Measurements from ENCODE around the gene PAQR8. TPM values are rescaled to one million over a fixed set of nuclear protein-coding genes. Genes with fewer than 3 reads are reported as not detected.

PAQR8 gene
- polyA plus RNA-seq, 1 donor from 2014 or later = 1.8 TPM

GRCh38 chr6:52415917-52416628 is 54.1 kb downstream of the PAQR8 start:
- no peak overlapping the region for H3K4me3 ChIP-seq (ENCODE audit: low read length)
- H3K27ac ChIP-seq (ENCODE audit: low read length) = no peak overlapping the region
- H3F3A ChIP-seq (ENCODE audit: insufficient read depth, low read length, poor library complexity, severe bottlenecking) = no peaks in the 10 kb centered on the region
- H3K9ac ChIP-seq (ENCODE audit: low read length) = no peak overlapping the region
- TF ChIP-seq POLR2AphosphoS5 (IDR thresholded peaks at IDR 0.05) = no peak
- no peak for TF ChIP-seq SMC3 (conservative IDR thresholded peaks at IDR 0.05; ENCODE audit: poor library complexity)
- no peak for TF ChIP-seq REST (IDR thresholded peaks at IDR 0.05; ENCODE audit: borderline replicate concordance)
- TF ChIP-seq EZH2 (IDR thresholded peaks at IDR 0.05; ENCODE audit: borderline replicate concordance, insufficient read depth, low read length, poor library complexity, severe bottlenecking) = no peak
- no peak for TF ChIP-seq EP300 (conservative IDR thresholded peaks at IDR 0.05; ENCODE audit: poor library complexity, severe bottlenecking)
- TF ChIP-seq CTCF (IDR thresholded peaks at IDR 0.05; ENCODE audit: poor library complexity, severe bottlenecking) = no peak
- TF ChIP-seq TAF1 (IDR thresholded peaks at IDR 0.05; ENCODE audit: low read depth) = no peak
- no peak for TF ChIP-seq RAD21 (conservative IDR thresholded peaks at IDR 0.05)
- TF ChIP-seq MXI1 (conservative IDR thresholded peaks at IDR 0.05; ENCODE audit: poor library complexity, severe bottlenecking) = no peak
- no peaks in the 10 kb centered on the region for H4K20me1 ChIP-seq (ENCODE audit: insufficient read depth)
- peaks cover 2% of the 10 kb centered on the region for H3K79me2 ChIP-seq (replicated peaks; ENCODE audit: insufficient read depth, low read length)
- H2AFZ ChIP-seq (ENCODE audit: low read depth, low read length) = no peak overlapping the region
- H3K9me3 ChIP-seq (ENCODE audit: low read length) = no peaks in the 10 kb centered on the region
- H3K4me2 ChIP-seq (ENCODE audit: low read length) = no peak overlapping the region
- no peaks in the 10 kb centered on the region for H3K27me3 ChIP-seq (ENCODE audit: insufficient read depth, low read depth, low read length)
- no peaks in the 10 kb centered on the region for H3K36me3 ChIP-seq (ENCODE audit: insufficient read depth, low read length)
- no peaks in the 10 kb centered on the region for H3K9me2 ChIP-seq (ENCODE audit: insufficient read depth, low read length)

GRCh38 chr6:52416629-52417151 is 54.7 kb downstream of the PAQR8 start:
- H3K4me2 ChIP-seq (ENCODE audit: low read length) = no peak overlapping the region
- no peaks in the 10 kb centered on the region for H3K36me3 ChIP-seq (ENCODE audit: insufficient read depth, low read length)
- no peaks in the 10 kb centered on the region for H3K27me3 ChIP-seq (ENCODE audit: insufficient read depth, low read depth, low read length)
- peaks cover 8% of the 10 kb centered on the region for H3K79me2 ChIP-seq (replicated peaks; ENCODE audit: insufficient read depth, low read length)
- H3K9ac ChIP-seq (ENCODE audit: low read length) = no peak overlapping the region
- TF ChIP-seq EZH2 (IDR thresholded peaks at IDR 0.05; ENCODE audit: borderline replicate concordance, insufficient read depth, low read length, poor library complexity, severe bottlenecking) (no peak), EP300 (conservative IDR thresholded peaks at IDR 0.05; ENCODE audit: poor library complexity, severe bottlenecking) (no peak), REST (IDR thresholded peaks at IDR 0.05; ENCODE audit: borderline replicate concordance) (no peak), SMC3 (conservative IDR thresholded peaks at IDR 0.05; ENCODE audit: poor library complexity) (peak; percentile 95), MXI1 (conservative IDR thresholded peaks at IDR 0.05; ENCODE audit: poor library complexity, severe bottlenecking) (peak; percentile 36), POLR2AphosphoS5 (IDR thresholded peaks at IDR 0.05) (no peak), RAD21 (conservative IDR thresholded peaks at IDR 0.05) (peak; percentile 85), TAF1 (IDR thresholded peaks at IDR 0.05; ENCODE audit: low read depth) (no peak), CTCF (IDR thresholded peaks at IDR 0.05; ENCODE audit: poor library complexity, severe bottlenecking) (peak; percentile 88)
- H3K4me3 ChIP-seq (ENCODE audit: low read length) = no peak overlapping the region
- no peak overlapping the region for H2AFZ ChIP-seq (ENCODE audit: low read depth, low read length)
- H3K9me3 ChIP-seq (ENCODE audit: low read length) = no peaks in the 10 kb centered on the region
- no peak overlapping the region for H3K27ac ChIP-seq (ENCODE audit: low read length)
- no peaks in the 10 kb centered on the region for H3F3A ChIP-seq (ENCODE audit: insufficient read depth, low read length, poor library complexity, severe bottlenecking)
- H3K9me2 ChIP-seq (ENCODE audit: insufficient read depth, low read length) = no peaks in the 10 kb centered on the region
- H4K20me1 ChIP-seq (ENCODE audit: insufficient read depth) = no peaks in the 10 kb centered on the region
